ENCODE measurements around the gene TST. TPM values are rescaled to one million over a fixed set of nuclear protein-coding genes. Genes with fewer than 3 reads are reported as not detected.

The TST gene
- total RNA-seq, 1 experiment from 2014 or later = 16.2 TPM

GRCh38 chr22:37023743-37024338 is 4.6 kb upstream of the TST start:
- no TSS peak for BruUV-seq (replicated peaks)
- H3K9me3 Mint-ChIP-seq (ENCODE audit: unreplicated experiment) = no peaks in the 10 kb centered on the region
- intact Hi-C loops (cut with micrococcal nuclease) = no loop called here
- H3K4me3 Mint-ChIP-seq (ENCODE audit: unreplicated experiment) = no peak overlapping the region
- peaks cover 15% of the 10 kb centered on the region for H3K4me1 Mint-ChIP-seq (ENCODE audit: insufficient read depth, unreplicated experiment)
- H3K27ac Mint-ChIP-seq (ENCODE audit: low read depth, unreplicated experiment) = no peak overlapping the region
- no peak for DNase-seq (ENCODE audit: unreplicated experiment)
- ChIA-PET POLR2A (interaction anchor here (5.6 kb wide), 1 partner anchor 7 kb away, joined by 95 read pairs; no protein-coding TSS in a partner anchor), CTCF (interaction anchor here (0.6 kb wide), 1 partner anchor 17 kb away, joined by 3 read pairs; no protein-coding TSS in a partner anchor)
- peaks cover 27% of the 10 kb centered on the region for H3K36me3 Mint-ChIP-seq (ENCODE audit: insufficient read depth, unreplicated experiment)
- TF ChIP-seq CTCF (IDR thresholded peaks at IDR 0.05; ENCODE audit: unreplicated experiment) = no peak
- H3K27me3 Mint-ChIP-seq (ENCODE audit: insufficient read depth, unreplicated experiment) = no peaks in the 10 kb centered on the region

GRCh38 chr22:37022483-37023337 is 3.5 kb upstream of the TST start:
- CTCF ChIA-PET = interaction anchor here (0.6 to 2.4 kb wide), 5 partner anchors 9 to 236 kb away, joined by 3 to 20 read pairs (median 5); no protein-coding TSS in a partner anchor
- POLR2A ChIA-PET = interaction anchor here (5.6 kb wide), 1 partner anchor 9 kb away, joined by 95 read pairs; no protein-coding TSS in a partner anchor
- no peaks in the 10 kb centered on the region for H3K9me3 Mint-ChIP-seq (ENCODE audit: unreplicated experiment)
- no peak for DNase-seq (ENCODE audit: unreplicated experiment)
- no peak overlapping the region for H3K27ac Mint-ChIP-seq (ENCODE audit: low read depth, unreplicated experiment)
- no peak for TF ChIP-seq CTCF (IDR thresholded peaks at IDR 0.05; ENCODE audit: unreplicated experiment)
- H3K36me3 Mint-ChIP-seq (ENCODE audit: insufficient read depth, unreplicated experiment) = peaks cover 24% of the 10 kb centered on the region
- intact Hi-C loops (cut with micrococcal nuclease) = no loop called here
- no peaks in the 10 kb centered on the region for H3K27me3 Mint-ChIP-seq (ENCODE audit: insufficient read depth, unreplicated experiment)
- peaks cover 20% of the 10 kb centered on the region for H3K4me1 Mint-ChIP-seq (ENCODE audit: insufficient read depth, unreplicated experiment)
- no peak overlapping the region for H3K4me3 Mint-ChIP-seq (ENCODE audit: unreplicated experiment)
- no TSS peak for BruUV-seq (replicated peaks)

GRCh38 chr22:37021710-37022482 is 2.6 kb upstream of the TST start:
- H3K4me3 Mint-ChIP-seq (ENCODE audit: unreplicated experiment) = peak overlapping the region; percentile 55
- intact Hi-C loops (cut with micrococcal nuclease) = no loop called here
- no TSS peak for BruUV-seq (replicated peaks)
- H3K27me3 Mint-ChIP-seq (ENCODE audit: insufficient read depth, unreplicated experiment) = no peaks in the 10 kb centered on the region
- ChIA-PET CTCF (interaction anchor here (0.5 to 2.4 kb wide), 12 partner anchors 10 to 1668 kb away, joined by 3 to 20 read pairs (median 3); no protein-coding TSS in a partner anchor), POLR2A (interaction anchor here (5.6 kb wide), 1 partner anchor 9 kb away, joined by 95 read pairs; no protein-coding TSS in a partner anchor)
- peak; percentile 78 for TF ChIP-seq CTCF (IDR thresholded peaks at IDR 0.05; ENCODE audit: unreplicated experiment)
- DNase-seq (ENCODE audit: unreplicated experiment) = peak; percentile 50
- no peak overlapping the region for H3K27ac Mint-ChIP-seq (ENCODE audit: low read depth, unreplicated experiment)
- no peaks in the 10 kb centered on the region for H3K9me3 Mint-ChIP-seq (ENCODE audit: unreplicated experiment)
- H3K4me1 Mint-ChIP-seq (ENCODE audit: insufficient read depth, unreplicated experiment) = peaks cover 27% of the 10 kb centered on the region
- H3K36me3 Mint-ChIP-seq (ENCODE audit: insufficient read depth, unreplicated experiment) = peaks cover 18% of the 10 kb centered on the region

Data from MCF 10A (cell line).